ENCODE measurements around the gene ELAVL1.

- TF ChIP-seq CTCF (IDR thresholded peaks at IDR 0.05; ENCODE audit: poor library complexity) (no peak), EZH2 (IDR thresholded peaks at IDR 0.05; ENCODE audit: borderline replicate concordance) (no peak)
Measured at GRCh38 chr19:7961920-7962626, 43.4 kb downstream of the ELAVL1 start.

All from hepatocyte (in vitro differentiated cells).